ENCODE results near the gene PLA2G2C.

- TF ChIP-seq CTCF (IDR thresholded peaks at IDR 0.05) = no peak
- no peak for TF ChIP-seq POLR2AphosphoS5 (IDR thresholded peaks at IDR 0.05)
- TF ChIP-seq POLR2A (IDR thresholded peaks at IDR 0.05; ENCODE audit: low read depth) = no peak
These were observed 21.6 kb downstream of the PLA2G2C start for GRCh38 chr1:20164694-20165202.
